CD4-positive, CD25-positive, alpha-beta regulatory T cell (primary cell): ENCODE data around the gene ANAPC16. TPM values are rescaled to one million over a fixed set of nuclear protein-coding genes. Genes with fewer than 3 reads are reported as not detected.

Experiments
- ATAC-seq, 2 donors: fragments of 150-1000 bp; cut with Tn5 transposase; one replicate each; pipeline ENCODE4 v1.10.0; 2021; ENCODE audit warnings: low read depth in 2 of 2, moderate number of reproducible peaks in 2 of 2, moderate library complexity in 1 of 2
- DNase-seq, 3 donors: peaks; one replicate each; pipeline versions ENCODE4 v3.0.0 to v3.0.0-alpha.2; 2012 to 2022; ENCODE audit warnings: mixed read lengths in 1 of 3
- H3K27ac ChIP-seq: one replicate; pipeline ENCODE4 v1.7.0; 2013; ENCODE audit warnings: mild to moderate bottlenecking, low read length; ENCODE audit not compliant: insufficient read depth, poor library complexity, severe bottlenecking
- H3K27me3 ChIP-seq: one replicate; pipeline ENCODE4 v1.7.0; 2013; ENCODE audit warnings: low read length; ENCODE audit not compliant: control insufficient read depth, insufficient read depth
- H3K36me3 ChIP-seq: one replicate; pipeline ENCODE4 v1.7.0; 2013; ENCODE audit warnings: mild to moderate bottlenecking, low read length, moderate library complexity; ENCODE audit not compliant: control insufficient read depth, insufficient read depth
- H3K4me1 ChIP-seq: 2 replicates; pipeline ENCODE4 v1.7.0; 2013; ENCODE audit warnings: mild to moderate bottlenecking, low read length; ENCODE audit not compliant: insufficient read depth, control insufficient read depth, poor library complexity, severe bottlenecking
- H3K4me3 ChIP-seq: one replicate; pipeline ENCODE4 v1.7.0; 2013; ENCODE audit warnings: low read depth, mild to moderate bottlenecking, low read length, moderate library complexity
- H3K9me3 ChIP-seq, 2 experiments: 1 replicate in 1 of 2; 2 replicates in 1 of 2; pipeline ENCODE4 v1.7.0; 2013; ENCODE audit warnings: low read length in 2 of 2, mild to moderate bottlenecking in 1 of 2, moderate library complexity in 1 of 2; ENCODE audit not compliant: control insufficient read depth in 2 of 2
- H3K27ac Mint-ChIP-seq, 3 donors: one replicate each; pipeline ENCODE4 v1.8.0; 2020 to 2022; ENCODE audit warnings: mild to moderate bottlenecking in 3 of 3, mixed read lengths in 3 of 3, moderate library complexity in 2 of 3
- H3K27me3 Mint-ChIP-seq: one replicate; pipeline ENCODE4 v1.8.0; 2022; ENCODE audit warnings: mild to moderate bottlenecking, mixed read lengths
- H3K36me3 Mint-ChIP-seq: one replicate; pipeline ENCODE4 v1.8.0; 2020; ENCODE audit warnings: mixed read lengths
- H3K4me1 Mint-ChIP-seq, 4 donors: one replicate each; pipeline ENCODE4 v1.8.0; 2020 to 2022; ENCODE audit warnings: mixed read lengths in 4 of 4, mild to moderate bottlenecking in 1 of 4
- H3K4me3 Mint-ChIP-seq, 4 donors: one replicate each; pipeline ENCODE4 v1.8.0; 2020 to 2022; ENCODE audit warnings: mild to moderate bottlenecking in 4 of 4, mixed read lengths in 4 of 4, moderate library complexity in 3 of 4
- H3K9me3 Mint-ChIP-seq, 7 donors: one replicate each; pipeline ENCODE4 v1.8.0; 2020 to 2022; ENCODE audit warnings: mixed read lengths in 7 of 7, mild to moderate bottlenecking in 3 of 7, moderate library complexity in 2 of 7
- polyA plus RNA-seq, 4 donors: library from polyadenylated mRNA; unstranded; fragments of 300-500 nt; fragmentation: Illumina TruSeq; gene quantifications; one replicate each; pipeline ENCODE4 v1.2.3, GENCODE V29; 2021
- total RNA-seq: library from RNA; stranded (reverse); gene quantifications from one replicate; pipeline ENCODE4 v1.2.3, GENCODE V29; 2022

Gene ANAPC16
- total and polyA plus RNA-seq, 5 donors from 2014 or later: 86.6 to 361 (median 285) TPM

- Mint-ChIP-seq H3K27ac (no peak overlapping the region), H3K27me3 (no peaks in the 10 kb centered on the region), H3K4me1 (peaks cover 0 to 3% (median under 1%) of the 10 kb centered on the region in 4 donors), H3K4me3 (no peak overlapping the region), H3K36me3 (peaks cover 16% of the 10 kb centered on the region), H3K9me3 (no peaks in the 10 kb centered on the region)
- DNase-seq (no peak), ATAC-seq (no peak)
- H3K4me3 ChIP-seq: no peak overlapping the region
- H3K4me1 ChIP-seq: no peaks in the 10 kb centered on the region
- H3K36me3 ChIP-seq: peaks cover 13% of the 10 kb centered on the region
- no peak overlapping the region for H3K27ac ChIP-seq
- no peaks in the 10 kb centered on the region for H3K9me3 ChIP-seq
- H3K27me3 ChIP-seq: no peaks in the 10 kb centered on the region
These were observed 41.5 kb upstream of the ANAPC16 start for GRCh38 chr10:72174297-72174662.

DNA sequence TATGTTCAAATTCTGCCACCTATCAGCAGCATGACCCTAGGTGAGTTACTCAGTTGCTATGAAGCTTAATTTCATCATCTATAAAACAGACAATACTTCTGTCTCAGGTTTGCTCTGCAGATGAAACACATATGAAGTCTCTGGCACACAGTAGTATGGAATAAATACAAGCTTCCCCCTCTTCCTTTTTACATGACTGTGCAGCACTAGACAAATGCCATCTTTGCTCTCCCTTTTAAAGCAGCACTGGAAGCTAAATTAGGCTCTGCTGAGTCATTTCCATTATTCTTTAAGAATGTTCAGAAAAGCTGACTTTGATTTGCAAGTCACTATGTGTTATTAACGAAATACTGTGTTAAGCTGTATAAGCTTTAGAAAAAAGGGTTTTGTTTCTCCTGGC is 40.7 kb upstream of the ANAPC16 start:
- no peak overlapping the region for H3K4me3 ChIP-seq
- no peaks in the 10 kb centered on the region for H3K9me3 Mint-ChIP-seq
- H3K4me1 ChIP-seq: no peaks in the 10 kb centered on the region
- peaks cover 0 to 3% (median under 1%) of the 10 kb centered on the region in 4 donors for H3K4me1 Mint-ChIP-seq
- no peak overlapping the region for H3K4me3 Mint-ChIP-seq
- no peak overlapping the region for H3K27ac ChIP-seq
- no peak for ATAC-seq
- H3K27ac Mint-ChIP-seq: no peak overlapping the region
- no peak for DNase-seq
- H3K27me3 Mint-ChIP-seq: no peaks in the 10 kb centered on the region
- peaks cover 19% of the 10 kb centered on the region for H3K36me3 Mint-ChIP-seq
- peaks cover 14% of the 10 kb centered on the region for H3K36me3 ChIP-seq
- H3K27me3 ChIP-seq: no peaks in the 10 kb centered on the region
- no peaks in the 10 kb centered on the region for H3K9me3 ChIP-seq

DNA sequence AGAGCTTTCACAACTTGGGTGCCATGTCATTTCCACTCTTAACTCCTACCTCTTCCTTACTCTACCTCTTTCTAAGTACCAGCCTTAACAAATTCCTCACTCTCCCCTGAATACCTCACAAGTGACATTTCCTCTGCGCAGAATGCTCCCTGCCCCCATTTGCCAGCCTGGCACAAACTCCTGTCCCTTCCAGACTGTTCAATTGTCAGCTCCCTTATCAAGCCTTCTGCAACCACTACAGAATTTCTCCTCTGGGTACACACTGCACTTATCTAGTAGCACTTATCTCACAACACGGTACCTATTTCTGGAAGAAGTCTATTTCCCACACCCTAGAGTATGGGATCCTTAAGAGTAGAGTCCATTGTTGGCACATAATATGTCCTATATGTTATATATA is 39.1 kb upstream of the ANAPC16 start:
- H3K27ac Mint-ChIP-seq: no peak overlapping the region
- ATAC-seq: no peak
- H3K27ac ChIP-seq: no peak overlapping the region

GRCh38 chr10:72177454-72177853 is 38.4 kb upstream of the ANAPC16 start:
- Mint-ChIP-seq H3K9me3 (no peaks in the 10 kb centered on the region), H3K27me3 (no peaks in the 10 kb centered on the region), H3K4me1 (peaks cover 0 to 2% (median 0%) of the 10 kb centered on the region in 4 donors), H3K4me3 (no peak overlapping the region), H3K27ac (no peak overlapping the region), H3K36me3 (peaks cover 19% of the 10 kb centered on the region)
- peaks cover 14% of the 10 kb centered on the region for H3K36me3 ChIP-seq
- H3K4me3 ChIP-seq: no peak overlapping the region
- no peak overlapping the region for H3K27ac ChIP-seq
- H3K4me1 ChIP-seq: no peaks in the 10 kb centered on the region
- H3K27me3 ChIP-seq: no peaks in the 10 kb centered on the region
- H3K9me3 ChIP-seq: no peaks in the 10 kb centered on the region
- DNase-seq (no peak), ATAC-seq (no peak)

More for the DNA sequence above, 39.1 kb upstream of the ANAPC16 start:
- Mint-ChIP-seq H3K4me3 (no peak overlapping the region), H3K36me3 (peaks cover 19% of the 10 kb centered on the region), H3K9me3 (no peaks in the 10 kb centered on the region), H3K4me1 (no peaks in the 10 kb centered on the region), H3K27me3 (no peaks in the 10 kb centered on the region)
- peaks cover 14% of the 10 kb centered on the region for H3K36me3 ChIP-seq
- no peak for DNase-seq
- H3K4me1 ChIP-seq: no peaks in the 10 kb centered on the region
- H3K27me3 ChIP-seq: no peaks in the 10 kb centered on the region
- H3K4me3 ChIP-seq: no peak overlapping the region
- H3K9me3 ChIP-seq: no peaks in the 10 kb centered on the region

DNA sequence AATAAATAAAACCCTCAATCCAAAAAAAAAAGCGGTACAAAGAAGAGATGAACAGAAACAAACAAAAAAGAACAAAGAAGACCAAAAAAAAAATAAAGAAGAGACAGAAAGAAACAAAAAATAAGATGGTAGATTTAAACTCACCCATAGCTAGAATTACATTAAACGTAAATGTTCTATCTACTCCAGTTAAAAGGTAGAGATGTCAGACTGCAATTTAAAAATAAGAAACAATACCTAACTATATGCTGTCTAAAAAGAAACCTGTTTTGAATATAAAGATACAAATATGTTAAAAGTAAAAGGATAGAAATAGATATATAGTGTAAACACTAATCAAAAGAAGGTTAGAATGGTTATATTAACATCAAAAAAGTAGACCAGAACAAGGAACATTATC is 31.7 kb upstream of the ANAPC16 start:
- Histone ChIP-seq H3K4me1 (no peaks in the 10 kb centered on the region), H3K27me3 (no peaks in the 10 kb centered on the region), H3K27ac (no peak overlapping the region), H3K4me3 (no peak overlapping the region), H3K9me3 (peaks cover 0 to 4% of the 10 kb centered on the region in 2 experiments), H3K36me3 (peaks cover 8% of the 10 kb centered on the region)
- Mint-ChIP-seq H3K27me3 (no peaks in the 10 kb centered on the region), H3K4me3 (no peak overlapping the region), H3K36me3 (peaks cover 19% of the 10 kb centered on the region), H3K9me3 (peaks cover 0 to 5% (median 0%) of the 10 kb centered on the region in 7 donors), H3K27ac (no peak overlapping the region), H3K4me1 (peaks cover 0 to 7% (median 3%) of the 10 kb centered on the region in 4 donors)
- no peak for DNase-seq
- ATAC-seq: no peak

- peak overlapping the region; percentile 38 to 78 (median 64) for H3K27ac Mint-ChIP-seq
- no peaks in the 10 kb centered on the region for H3K27me3 Mint-ChIP-seq
- peaks cover 5% of the 10 kb centered on the region for H3K36me3 ChIP-seq
- H3K9me3 ChIP-seq: peaks cover 0 to 4% of the 10 kb centered on the region in 2 experiments
- H3K9me3 Mint-ChIP-seq: peaks cover 0 to 5% (median 0%) of the 10 kb centered on the region in 7 donors
- no peaks in the 10 kb centered on the region for H3K27me3 ChIP-seq
- DNase-seq (no peak), ATAC-seq (no peak)
- H3K4me1 Mint-ChIP-seq: peaks cover 0 to 7% (median 3%) of the 10 kb centered on the region in 4 donors
- H3K27ac ChIP-seq: no peak overlapping the region
- no peaks in the 10 kb centered on the region for H3K4me1 ChIP-seq
- no peak overlapping the region for H3K4me3 Mint-ChIP-seq
- no peak overlapping the region for H3K4me3 ChIP-seq
- H3K36me3 Mint-ChIP-seq: peaks cover 21% of the 10 kb centered on the region
These were observed 29.4 kb upstream of the ANAPC16 start for GRCh38 chr10:72186258-72186981.

DNA sequence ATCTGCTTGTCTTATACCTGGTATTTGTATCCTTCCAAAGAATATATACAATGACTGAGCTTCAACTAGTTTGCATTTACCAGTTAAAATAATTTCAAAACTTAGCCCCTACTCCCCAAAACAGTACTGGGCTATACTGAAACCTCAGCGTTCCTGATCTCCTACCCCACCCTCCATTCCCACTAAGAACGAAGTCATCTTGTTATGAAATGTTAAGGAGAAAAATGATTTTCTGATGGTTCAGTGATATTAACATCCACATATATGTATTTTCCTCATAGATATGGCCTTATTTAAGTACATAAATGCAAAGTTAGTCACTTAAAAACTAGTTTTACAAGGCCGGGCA is 28.9 kb upstream of the ANAPC16 start:
- peaks cover 0 to 5% (median 0%) of the 10 kb centered on the region in 7 donors for H3K9me3 Mint-ChIP-seq
- Histone ChIP-seq H3K4me1 (no peaks in the 10 kb centered on the region), H3K9me3 (peaks cover 0 to 4% of the 10 kb centered on the region in 2 experiments), H3K27me3 (no peaks in the 10 kb centered on the region), H3K4me3 (no peak overlapping the region), H3K36me3 (peaks cover 5% of the 10 kb centered on the region), H3K27ac (no peak overlapping the region)
- H3K4me3 Mint-ChIP-seq: no peak overlapping the region
- H3K27ac Mint-ChIP-seq: peak overlapping the region in 1 of 3 donors; percentile 78
- no peak for ATAC-seq
- DNase-seq: no peak
- H3K36me3 Mint-ChIP-seq: peaks cover 21% of the 10 kb centered on the region
- no peaks in the 10 kb centered on the region for H3K27me3 Mint-ChIP-seq
- H3K4me1 Mint-ChIP-seq: peaks cover 0 to 7% (median 3%) of the 10 kb centered on the region in 4 donors

DNA sequence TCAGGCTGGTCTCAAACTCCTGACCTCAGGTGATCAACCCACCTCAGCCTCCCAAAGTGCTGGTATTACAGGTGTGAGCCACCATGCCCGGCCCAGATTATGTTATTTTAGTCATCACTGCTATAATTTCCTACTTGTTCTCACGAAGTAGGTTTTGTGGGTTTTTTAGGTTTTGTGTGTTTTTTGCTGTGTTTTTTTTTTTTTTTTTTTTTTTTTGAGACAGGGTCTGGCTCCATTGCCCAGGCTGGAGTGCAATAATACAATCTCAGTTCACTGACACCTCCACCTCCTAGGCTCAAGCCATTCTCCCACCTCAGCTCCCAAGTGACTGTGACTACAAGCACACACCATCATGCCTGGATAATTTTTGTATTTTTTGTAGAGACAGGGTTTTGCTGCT is 20.9 kb upstream of the ANAPC16 start:
- H3K27me3 ChIP-seq: no peaks in the 10 kb centered on the region
- Mint-ChIP-seq H3K36me3 (peaks cover 16% of the 10 kb centered on the region), H3K4me1 (peaks cover 0 to 3% (median 0%) of the 10 kb centered on the region in 4 donors), H3K9me3 (no peaks in the 10 kb centered on the region), H3K4me3 (no peak overlapping the region), H3K27ac (no peak overlapping the region), H3K27me3 (no peaks in the 10 kb centered on the region)
- no peaks in the 10 kb centered on the region for H3K4me1 ChIP-seq
- H3K4me3 ChIP-seq: no peak overlapping the region
- no peak overlapping the region for H3K27ac ChIP-seq
- no peaks in the 10 kb centered on the region for H3K9me3 ChIP-seq
- H3K36me3 ChIP-seq: peaks cover 27% of the 10 kb centered on the region
- no peak for ATAC-seq
- DNase-seq: no peak
